NOMO-1 treated with dmso at 0.1 percent for 144 hours (cell line): Measurements from ENCODE around the gene ZNF581.

Experiments used
- DNase-seq: peaks from one replicate; lab custom pipeline; 2025; ENCODE audit not compliant: unreplicated experiment; lab: John Stamatoyannopoulos, UW

Gene ZNF581, protein sequence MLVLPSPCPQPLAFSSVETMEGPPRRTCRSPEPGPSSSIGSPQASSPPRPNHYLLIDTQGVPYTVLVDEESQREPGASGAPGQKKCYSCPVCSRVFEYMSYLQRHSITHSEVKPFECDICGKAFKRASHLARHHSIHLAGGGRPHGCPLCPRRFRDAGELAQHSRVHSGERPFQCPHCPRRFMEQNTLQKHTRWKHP

DNA sequence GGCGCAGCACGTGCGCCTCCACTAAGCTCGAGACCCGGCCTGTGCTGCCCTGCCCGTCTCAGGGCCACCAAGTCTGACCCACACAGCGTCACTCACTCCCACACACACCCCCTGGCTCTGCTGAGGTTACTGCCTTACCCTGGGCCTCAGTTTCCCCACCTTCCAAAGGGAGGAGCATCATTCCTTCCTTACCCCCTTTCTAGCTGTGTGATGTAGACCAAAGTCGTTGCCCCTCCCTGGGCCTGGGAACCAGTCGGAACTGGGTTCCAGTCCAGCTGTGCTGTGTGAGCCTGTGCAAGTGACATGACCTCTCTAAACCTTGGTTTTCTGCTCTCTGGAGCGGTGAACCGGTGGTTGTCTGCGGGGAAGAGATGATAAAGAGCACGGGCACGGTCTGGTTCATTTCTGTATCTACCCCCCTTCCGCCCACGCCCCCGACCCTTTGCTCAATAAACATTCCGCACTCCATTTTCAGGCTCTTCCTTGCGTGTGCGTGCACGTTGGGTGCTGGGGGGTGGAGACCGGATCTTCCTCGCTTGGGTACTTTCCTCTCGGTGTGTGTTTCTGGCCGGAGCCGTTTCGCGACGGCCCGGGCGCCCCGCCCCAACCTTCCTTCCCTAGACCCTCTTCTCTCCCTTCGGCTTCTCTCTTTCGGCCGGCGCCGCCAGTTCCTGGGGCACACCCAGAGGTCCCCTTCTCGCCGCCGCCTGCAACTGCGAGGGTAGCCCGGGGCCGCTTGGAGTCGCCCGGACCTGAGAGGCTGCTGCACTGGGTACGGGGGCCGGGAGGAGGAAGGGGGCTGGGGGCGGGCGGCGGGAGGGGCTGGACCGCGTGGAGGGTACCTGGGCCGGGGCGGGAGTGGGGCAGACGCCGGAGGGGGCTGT is at the start of gene ZNF581:
Gene ZNF581 (plus strand): TSS at position 647 of the 884 bp plus-strand sequence. CDS start 923 bp downstream, outside the sequence.
- peak; percentile 63 for DNase-seq

DNA sequence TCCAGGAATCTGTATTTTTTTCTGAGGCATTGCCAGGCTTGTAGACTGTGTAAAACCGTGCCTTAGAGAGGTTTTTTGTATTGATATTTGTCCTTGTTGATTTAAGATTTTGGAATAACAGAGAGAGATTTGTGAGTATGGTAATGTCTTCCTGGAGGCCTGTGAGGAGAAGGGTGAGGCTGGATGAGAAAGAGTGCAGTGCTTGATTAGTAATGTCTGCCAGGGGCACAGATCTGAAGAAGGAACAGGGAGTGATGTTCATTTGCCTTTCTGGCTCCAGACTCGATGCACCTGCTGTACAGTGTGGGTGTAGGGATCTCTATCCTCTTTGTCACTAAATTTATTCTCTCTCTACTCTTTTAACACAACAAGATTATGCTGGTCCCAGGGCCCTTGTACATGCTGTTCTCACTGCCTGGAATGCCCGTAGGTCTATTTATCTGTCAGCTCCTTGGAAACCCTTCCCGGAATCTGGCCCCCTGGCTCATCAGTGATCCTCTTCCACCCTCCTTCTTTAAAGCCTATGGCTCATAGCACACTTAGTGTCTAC is 48.4 kb upstream of the ZNF581 start:
- no peak for DNase-seq

DNA sequence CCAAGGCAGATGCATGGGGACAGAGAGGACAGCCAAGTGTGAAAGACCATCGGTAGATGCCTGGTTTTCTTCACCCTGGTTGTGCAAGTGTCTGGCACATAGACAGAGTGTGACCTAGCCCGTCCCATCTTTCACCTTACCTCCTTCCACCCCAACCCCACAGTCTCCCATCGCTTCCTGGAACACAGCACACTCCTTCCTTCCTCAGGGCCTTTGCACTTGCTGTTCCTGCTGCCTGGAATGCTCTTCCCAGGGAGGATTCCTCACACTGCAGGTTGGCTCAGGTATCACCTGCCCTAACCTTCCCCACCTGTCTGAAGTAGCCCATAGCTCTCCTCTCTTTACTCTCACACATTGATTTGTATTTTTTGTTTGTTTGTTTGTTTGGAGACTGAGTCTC is 47.1 kb upstream of the ZNF581 start:
- DNase-seq, result no peak

DNA sequence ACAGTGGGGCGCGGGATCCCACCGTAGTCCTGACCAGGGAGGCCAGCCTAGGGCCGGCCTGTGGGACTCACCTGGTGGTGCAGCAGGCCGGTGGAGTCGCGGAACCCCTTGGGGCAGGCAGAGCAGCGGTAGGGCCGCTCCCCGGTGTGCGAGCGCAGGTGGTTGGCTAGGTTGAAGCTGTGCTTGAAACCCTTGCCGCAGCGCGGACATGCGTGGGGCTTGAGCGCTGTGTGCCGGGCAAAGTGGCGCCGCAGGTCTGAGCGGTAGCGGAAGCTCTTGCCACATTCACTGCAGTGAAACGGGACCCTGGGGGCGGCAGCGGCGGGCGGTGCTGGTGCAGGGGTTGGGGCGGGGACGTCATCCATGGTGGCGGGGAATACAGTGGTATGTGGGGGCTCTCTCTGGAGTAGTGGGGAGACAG is 45.9 kb upstream of the ZNF581 start:
- no peak for DNase-seq

DNA sequence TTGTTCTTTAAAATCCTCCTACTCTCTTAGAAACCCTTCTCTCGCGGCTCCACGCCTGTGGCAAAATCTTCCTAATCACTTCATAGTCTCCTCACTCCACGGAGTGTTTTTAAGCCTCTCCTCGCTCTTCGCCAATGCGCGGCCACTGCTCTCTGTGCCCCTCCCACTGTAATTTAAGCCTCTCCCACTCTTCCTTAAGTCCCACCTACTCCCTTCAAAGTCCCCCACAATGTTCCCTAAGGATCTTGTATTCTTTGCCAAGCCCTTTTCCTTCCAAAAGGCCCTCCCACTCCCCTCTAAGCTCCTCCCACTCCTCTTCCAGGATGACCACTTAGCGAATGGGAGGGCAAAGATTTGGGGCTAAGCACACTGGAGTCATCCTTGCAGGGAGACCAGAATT is 45.4 kb upstream of the ZNF581 start:
- no peak for DNase-seq

DNA sequence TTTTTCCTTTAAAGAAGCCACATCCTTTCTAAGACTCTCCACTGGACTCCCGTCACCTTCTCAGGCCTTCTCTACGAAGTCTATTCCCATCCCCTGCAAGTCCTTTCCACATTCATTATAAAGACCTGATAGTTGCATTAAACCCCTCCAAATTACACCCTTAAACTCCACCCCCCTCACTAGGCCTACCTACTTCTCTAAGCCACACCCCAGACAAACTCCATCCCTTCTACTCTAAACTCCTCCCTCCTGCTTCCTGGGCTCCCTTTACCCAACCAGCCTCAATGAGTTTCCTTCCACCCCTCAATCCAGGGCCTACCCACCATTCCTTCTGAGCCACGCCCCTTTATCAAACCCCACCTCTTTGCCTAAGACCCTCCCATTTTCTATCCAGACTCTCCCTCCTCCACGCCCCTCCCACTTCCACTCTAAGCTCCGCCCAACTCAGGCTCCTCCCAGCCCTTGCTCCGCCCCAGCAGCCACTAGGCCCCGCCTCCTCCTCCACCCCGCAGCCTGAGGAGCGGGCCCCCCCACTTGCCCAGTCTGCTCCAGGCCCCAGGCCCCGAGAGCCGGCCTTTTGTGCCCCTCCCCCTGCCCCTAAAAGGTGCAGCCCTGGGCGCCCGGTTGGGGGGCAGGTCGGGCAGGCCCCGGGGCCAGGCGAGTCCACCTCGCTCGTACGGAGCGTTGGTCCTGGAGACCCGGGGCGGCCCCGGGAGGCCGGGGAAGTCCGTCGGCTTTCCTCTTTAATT is 44.6 kb upstream of the ZNF581 start:
- peak; percentile 84 for DNase-seq

DNA sequence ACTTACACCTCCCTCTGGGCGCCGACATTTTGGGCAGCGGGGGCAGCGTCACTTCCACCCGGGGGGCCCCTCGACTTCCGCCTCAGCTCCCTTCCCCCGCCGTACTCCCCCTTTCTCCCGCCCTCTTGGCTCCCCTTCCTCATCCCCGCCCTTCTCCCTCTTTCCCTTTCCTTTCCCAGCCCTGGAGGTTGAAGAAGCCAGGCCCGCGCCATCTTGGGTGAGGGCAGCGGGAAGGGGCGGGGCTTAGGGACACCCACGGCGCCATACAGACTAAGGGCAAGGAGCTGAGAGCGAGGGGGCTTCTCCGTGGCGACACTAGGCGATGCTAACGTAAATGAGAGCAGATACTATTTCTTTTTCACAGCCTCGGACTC is 44.0 kb upstream of the ZNF581 start, which contains the start of gene FIZ1:
Gene FIZ1 (minus strand): TSS at position 50 of the 374 bp plus-strand sequence. CDS start 1,652 bp downstream, outside the sequence.
- DNase-seq, result peak; percentile 99

DNA sequence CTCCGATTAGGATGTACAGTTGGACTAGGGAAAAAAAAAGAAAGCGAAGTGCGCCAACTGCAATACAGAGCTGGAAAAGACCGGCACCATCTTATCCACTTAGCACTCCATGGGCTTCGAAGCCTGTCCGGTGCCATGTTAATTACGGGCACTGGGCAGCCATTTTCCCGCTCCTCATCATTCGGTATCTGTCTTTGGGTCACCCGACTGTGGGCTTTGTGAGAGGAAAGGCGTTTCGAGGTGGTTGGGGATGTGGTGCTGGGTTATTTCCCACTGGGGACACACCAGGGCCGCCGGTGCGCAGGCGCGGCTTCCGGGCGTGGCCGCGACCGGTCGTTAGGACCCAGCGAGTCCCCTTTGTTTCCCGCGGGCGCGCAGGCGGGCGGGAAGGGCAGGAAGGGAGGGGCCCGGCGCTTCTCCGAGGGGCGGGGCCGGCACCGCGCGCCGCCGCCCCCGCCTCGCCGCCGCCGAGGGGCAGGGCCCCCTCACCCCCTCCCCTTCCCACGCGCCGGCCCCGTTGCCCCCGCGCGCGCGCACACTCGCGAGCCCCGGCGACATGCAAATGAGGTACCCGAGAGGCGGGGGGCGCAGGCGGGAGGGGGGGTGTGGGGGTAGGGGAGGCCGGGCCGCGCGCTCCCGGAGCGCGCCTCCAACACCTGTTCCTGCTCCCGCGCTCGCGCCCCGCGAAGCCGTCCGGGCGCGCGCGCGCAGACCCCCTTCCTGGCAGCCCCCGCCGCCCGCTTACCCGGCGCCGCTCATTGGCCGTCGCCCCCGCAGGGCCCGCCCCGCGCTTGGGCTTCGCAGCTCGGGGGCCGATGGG is 43.4 kb upstream of the ZNF581 start, which contains the start of gene ZNF524:
Gene ZNF524 (plus strand): TSS at position 447 of the 820 bp plus-strand sequence. CDS start 1,825 bp downstream, outside the sequence.
- peak; percentile 86 for DNase-seq

DNA sequence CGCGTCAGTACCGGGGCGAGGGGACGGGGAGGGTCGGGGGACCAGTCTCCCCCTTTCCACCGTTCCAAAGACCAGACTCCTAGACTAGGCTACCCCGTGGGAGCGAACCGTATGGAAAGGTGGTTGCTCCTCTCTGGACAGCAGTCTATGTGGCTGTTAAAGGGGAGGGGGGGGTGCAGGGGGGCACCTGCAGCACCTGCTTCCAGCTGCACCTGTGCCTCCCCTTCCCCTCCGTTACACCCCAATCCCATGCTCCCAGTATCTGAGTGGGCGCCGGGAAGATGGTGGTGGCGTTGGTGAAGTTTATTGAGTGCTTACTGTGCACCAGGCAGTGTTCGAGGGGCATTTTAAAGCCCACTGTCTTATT is 42.8 kb upstream of the ZNF581 start:
- DNase-seq, result no peak

DNA sequence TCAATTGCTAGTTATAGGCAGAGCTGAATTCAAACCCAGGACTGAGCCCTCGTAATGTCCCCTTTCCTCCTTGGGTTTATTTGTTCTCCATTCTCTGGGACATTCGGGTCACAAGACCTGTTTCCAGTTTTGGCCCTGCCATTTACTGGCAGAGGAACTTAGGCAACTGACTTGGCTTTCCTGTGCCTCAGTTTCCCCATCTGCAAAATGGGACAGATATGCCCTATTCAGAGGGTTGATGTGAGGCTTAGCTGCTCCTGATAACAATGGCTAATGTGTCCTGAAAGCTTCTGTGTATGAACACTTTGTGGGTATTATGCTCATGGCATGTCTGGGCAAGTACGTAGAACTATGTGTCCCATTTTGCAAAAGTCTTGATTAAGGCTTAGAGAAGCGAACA is 42.4 kb upstream of the ZNF581 start:
- DNase-seq, result no peak

DNA sequence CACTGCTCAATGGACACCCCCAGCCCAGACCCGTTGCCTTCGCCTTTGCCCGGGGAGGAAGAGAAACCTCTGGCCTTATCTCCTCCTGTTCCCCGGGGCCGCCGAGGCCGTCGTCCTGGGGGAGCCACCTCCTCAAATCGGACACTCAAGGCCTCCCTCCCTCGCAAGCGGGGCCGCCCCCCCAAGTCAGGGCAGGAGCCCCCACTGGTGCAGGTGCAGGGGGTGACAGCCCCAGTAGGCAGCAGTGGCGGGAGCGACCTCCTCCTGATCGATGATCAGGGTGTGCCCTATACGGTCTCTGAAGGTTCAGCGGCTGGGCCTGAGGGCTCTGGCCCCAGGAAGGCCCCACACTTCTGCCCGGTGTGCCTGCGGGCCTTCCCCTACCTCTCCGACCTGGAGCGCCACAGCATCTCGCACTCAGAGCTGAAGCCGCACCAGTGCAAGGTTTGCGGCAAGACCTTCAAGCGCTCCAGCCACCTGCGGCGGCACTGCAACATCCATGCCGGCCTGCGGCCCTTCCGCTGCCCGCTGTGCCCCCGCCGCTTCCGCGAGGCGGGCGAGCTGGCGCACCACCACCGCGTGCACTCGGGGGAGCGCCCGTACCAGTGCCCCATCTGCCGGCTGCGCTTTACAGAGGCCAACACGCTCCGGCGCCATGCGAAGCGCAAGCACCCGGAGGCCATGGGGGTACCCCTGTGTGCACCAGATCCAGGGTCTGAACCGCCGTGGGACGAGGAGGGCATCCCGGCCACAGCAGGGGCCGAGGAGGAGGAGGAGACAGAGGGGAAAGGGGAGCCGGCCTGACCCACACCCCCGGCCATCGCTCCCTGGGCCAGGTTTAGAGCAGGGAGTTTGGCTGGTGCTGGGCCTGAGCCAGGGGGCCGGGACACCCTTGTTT is 41.1 kb upstream of the ZNF581 start:
- DNase-seq, result no peak

DNA sequence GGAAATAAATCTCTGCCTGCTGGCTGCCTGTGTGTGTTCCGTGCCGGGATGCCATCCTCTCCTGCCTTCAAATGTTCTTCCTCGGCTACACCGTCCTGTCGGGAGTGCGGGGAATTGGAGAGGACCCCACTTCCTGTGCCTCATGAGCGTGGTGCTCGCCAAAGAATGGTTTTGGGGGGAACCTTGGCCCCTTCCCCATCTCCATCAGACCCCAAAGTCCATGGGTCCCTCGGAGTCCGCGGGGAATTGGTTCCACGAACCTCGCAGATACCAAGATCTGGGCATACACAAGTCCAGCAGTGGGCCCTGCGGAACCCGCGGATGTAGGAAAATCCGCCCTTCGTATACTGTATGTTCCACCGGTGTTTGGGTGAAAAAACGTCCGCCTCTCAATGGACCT is 40.3 kb upstream of the ZNF581 start:
- DNase-seq, result no peak

DNA sequence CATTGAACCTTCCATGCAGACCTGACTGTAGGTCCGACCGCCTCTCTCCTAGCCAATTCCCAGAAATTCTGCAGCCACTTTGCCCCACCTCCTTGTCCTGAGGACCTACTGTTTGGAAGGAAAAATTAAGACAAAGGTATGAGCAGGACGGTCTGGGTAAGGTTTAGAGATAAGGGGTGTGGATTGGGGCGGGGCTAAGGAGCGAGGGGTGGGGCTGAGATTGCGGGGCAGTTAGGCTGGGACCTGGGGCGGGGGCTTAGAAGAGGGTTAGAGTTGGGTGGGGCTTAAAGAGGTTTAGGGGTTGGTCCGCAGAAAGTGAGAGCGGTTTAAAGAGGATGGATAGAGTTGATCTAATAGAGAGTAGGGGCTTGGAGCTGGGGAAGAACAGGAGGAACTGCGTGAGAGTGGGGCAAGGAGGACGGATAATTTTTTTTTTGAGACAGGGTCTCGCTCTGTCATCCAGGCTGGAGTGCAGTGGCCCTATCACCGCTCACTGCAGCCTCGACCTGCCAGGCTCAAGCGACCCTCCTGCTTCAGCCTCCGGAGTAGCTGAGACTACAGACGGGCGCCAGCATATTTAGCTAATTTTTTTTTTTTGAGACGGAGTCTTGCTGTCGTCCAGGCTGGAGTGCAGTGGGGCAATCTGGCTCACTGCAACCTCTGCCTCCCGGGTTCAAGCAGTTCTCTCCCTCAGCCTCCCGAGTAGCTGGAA is 39.7 kb upstream of the ZNF581 start:
- no peak for DNase-seq

DNA sequence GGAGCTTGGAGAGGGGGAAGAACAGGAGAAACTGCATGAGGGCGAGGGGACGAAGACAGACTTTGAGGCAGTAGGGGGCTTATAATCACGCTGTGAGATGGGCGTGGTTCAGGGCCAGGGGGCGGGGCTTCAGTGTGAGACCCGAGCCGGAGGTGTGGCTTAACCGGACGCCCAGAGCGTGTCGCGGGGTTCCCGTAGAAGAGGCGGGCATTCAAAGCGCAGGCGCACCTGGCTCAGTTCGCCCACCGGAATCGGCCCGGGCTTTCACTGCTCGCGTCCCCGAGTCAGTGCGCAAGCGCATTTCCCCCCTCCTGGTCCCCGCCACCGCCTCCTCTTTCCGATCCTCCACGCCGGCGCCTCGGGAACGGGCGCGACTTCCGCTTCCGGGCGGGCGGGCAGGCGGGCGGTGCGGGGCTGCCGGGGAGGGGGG is 38.2 kb upstream of the ZNF581 start:
- peak; percentile 86 for DNase-seq

DNA sequence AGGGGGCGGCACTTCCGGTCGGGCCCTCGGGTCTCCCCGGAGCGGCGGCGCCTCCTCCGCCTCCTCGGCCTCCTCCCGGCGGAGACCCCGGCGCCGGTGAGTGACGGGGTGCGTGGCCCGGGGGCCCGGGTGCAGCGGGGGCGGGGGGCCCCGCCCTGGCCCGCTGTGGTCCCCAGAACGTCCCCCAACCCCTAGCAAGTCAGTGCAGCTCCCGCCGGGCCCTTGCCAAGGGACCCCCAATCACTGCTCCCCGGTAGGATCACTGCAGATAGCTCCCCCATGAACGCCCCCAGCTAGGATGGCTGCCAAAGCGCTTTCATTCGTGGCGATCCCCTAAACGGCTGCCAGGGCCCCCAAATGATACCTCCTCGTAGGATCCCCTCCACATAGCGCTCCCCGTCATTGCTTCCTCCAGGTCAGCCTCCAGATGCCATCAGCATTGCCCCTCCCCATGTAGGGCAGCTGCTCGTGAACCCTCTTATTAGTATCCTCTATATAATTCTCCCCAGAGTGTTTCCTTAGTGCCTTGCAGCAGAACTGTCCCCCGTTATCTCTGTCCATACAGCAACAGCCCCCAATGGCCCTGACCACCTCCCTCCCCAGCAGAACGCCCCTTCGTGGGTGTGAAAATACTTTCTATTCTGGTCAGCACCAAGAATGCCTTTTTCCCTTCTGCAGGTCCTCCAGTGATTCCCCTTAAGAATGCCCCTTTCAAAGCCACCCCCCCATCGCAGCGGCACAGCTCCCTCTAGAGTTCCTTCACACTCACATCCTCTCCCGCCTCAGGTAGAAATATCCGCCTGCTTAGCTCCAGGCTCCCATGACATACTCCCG is 37.6 kb upstream of the ZNF581 start, which contains the start of gene ZNF865:
Gene ZNF865 (plus strand): TSS at position 11 of the 834 bp plus-strand sequence. CDS start 7,972 bp downstream, outside the sequence.
- DNase-seq, result peak; percentile 74

DNA sequence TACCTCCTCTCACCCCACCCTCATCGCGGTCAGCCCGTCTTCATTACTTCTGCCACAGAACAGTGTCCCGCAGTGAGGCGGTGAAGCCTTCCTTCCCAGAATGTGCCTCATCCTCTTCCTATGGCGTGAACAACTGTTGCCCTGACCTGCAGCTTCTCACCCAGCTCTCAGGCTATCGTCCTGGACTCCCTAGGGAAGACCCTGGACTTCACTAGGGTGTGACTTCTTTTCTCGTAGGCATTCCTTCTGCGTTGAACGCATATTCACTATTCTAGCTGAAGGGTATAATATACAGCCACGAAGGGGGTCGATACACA is 37.0 kb upstream of the ZNF581 start:
- DNase-seq, result no peak

DNA sequence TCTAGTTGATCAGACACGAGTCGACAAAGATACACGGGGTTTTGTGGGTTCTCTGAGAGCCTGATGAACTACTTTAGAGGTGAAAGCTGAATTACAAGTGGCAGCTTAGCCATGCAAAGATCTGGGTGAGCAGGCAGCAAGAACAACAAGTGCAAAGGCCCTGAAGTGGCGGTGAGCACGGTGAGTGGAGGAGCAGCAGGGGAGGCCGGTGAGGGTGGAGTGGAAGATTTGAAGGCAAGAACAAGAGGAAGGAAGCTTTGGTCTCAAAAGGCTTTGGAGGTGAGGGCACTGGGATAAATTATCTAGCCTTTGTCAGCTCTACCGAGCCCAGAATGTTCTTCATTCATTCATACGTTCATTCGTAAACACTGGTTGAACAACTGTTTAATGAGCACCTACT is 36.6 kb upstream of the ZNF581 start:
- no peak for DNase-seq

DNA sequence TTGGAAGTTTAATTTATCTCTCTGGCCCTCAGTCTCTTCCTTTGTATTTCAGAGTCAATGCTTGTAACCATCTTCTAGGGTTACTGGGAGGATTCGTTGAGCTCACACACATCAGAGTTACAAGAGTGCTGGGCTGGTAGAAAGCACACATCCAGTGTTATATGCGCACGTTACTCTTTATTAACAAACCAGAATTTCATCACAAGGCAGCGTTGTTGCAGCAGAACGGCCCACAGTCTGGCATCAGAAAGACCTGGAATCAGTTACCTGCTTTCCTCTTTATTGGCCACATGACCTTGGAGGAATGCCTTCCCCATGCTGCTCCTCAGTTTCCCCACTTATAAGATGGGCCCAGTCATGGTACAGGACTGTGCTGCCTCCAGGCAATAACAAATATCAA is 34.1 kb upstream of the ZNF581 start:
- no peak for DNase-seq
